Measurements from ENCODE around the gene TMEM200C.

- TF ChIP-seq POLR2A (IDR thresholded peaks at IDR 0.05; ENCODE audit: low read depth, low read length) (no peak), POLR2AphosphoS5 (IDR thresholded peaks at IDR 0.05; ENCODE audit: low read depth, low read length) (no peak)
Measured at GRCh38 chr18:5851998-5852397, 43.3 kb downstream of the TMEM200C start.
